ENCODE results near the gene GNLY.

DNA sequence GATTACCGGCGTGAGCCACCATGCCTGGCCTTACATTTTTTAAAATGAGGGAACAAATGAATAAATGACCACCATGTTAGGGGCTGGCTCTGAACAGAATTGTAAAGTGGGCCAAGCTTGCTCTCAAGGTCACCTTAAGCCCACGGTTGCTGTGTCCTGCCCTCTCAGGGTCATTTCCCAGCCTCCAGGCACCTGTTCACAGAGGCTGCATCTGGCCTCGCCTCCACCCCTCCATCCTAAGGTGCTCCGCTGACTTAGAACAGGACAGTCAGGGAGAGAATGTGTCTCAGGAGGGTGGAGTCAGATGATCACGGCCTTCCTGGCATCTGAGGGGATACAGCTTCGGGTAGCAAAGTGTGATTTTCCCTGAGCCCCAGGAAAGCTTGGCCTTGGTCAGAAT is 33.4 kb upstream of the GNLY start:
- TF ChIP-seq TAF1 (IDR thresholded peaks at IDR 0.05; ENCODE audit: borderline replicate concordance, insufficient read depth, low read length) (no peak), SIN3A (IDR thresholded peaks at IDR 0.05; ENCODE audit: borderline replicate concordance, insufficient read depth, low read length) (no peak)
